ENCODE measurements around the gene MIPOL1. TPM values are rescaled to one million over a fixed set of nuclear protein-coding genes. Genes with fewer than 3 reads are reported as not detected.

Gene MIPOL1
- total and polyA plus RNA-seq, 2 of the 13 experiments (the other 11 are each of a cell fraction or from before 2014, with no cell fraction given), result 8.6 to 34.2 TPM

DNA sequence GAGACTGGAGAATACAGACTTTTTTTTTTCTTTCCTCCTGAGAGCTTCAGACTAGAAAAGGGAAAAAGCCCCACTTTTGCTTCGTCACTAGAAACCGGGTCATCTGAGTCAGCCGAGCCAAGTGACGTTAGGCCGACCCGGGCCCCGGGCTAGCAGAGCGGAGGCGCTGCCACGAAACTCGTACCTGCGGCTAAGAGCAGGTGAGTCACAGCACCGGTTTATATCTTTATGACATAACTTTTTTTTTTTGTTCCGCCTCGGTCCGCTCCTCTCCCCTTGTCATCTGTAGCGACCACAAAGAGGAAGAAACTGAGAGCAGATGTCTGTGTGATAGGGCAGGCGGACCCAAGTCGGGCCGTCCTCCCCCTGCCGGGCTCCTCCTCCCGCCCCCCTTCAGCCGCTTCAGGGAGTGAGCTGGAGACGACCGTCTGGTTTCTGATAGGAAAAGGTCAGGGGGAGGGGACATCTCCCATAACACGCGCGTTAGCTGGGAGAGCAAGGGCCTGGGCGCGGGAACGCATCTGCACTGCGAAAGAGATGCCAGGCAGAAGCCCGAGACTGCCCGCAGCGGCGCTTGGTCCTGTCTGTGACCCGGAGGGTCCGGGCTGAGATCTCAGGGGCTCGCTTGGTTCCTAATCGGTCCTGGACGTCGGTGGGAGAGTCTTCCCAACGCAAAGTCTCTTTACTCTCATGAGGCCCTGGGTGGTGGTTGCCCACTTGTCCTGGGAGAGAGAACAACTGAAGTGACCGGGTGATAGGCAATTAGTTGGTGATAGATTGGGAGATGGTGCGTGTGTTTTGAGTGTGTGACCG, 398.3 kb downstream of the MIPOL1 start (continued):
- TF ChIP-seq ZFP62 (CRISPR knock-in tag; IDR thresholded peaks at IDR 0.05), result peak; percentile 91; the same call in 1 of the 2 replicates
- TF ChIP-seq SMAD3 (CRISPR knock-in tag; IDR thresholded peaks at IDR 0.05), result peak; percentile 92; the same call in 1 of the 2 replicates
- TF ChIP-seq PITX1 (CRISPR knock-in tag; IDR thresholded peaks at IDR 0.05), result peak; percentile 51; the same call in 1 of the 2 replicates
- TF ChIP-seq KDM2A (CRISPR knock-in tag; IDR thresholded peaks at IDR 0.05; ENCODE audit: borderline replicate concordance, low read depth), result peak; percentile 95
- no peak; the same call in 1 of the 2 replicates for TF ChIP-seq GZF1 (CRISPR knock-in tag; IDR thresholded peaks at IDR 0.05)
- peak; percentile 94 for TF ChIP-seq ZNF691 (CRISPR knock-in tag; IDR thresholded peaks at IDR 0.05; ENCODE audit: borderline replicate concordance, low read depth)
- peak; percentile 34 for TF ChIP-seq ZNF225 (CRISPR knock-in tag; IDR thresholded peaks at IDR 0.05)
- TF ChIP-seq ZNF205 (CRISPR knock-in tag; IDR thresholded peaks at IDR 0.05), result peak; percentile 93
- no peak for TF ChIP-seq LBX2 (CRISPR knock-in tag; IDR thresholded peaks at IDR 0.05; ENCODE audit: borderline replicate concordance)
- peak; percentile 33; the same call in 1 of the 2 replicates for TF ChIP-seq ZNF670 (CRISPR knock-in tag; IDR thresholded peaks at IDR 0.05; ENCODE audit: borderline replicate concordance)
- TF ChIP-seq ATF4 (CRISPR knock-in tag; IDR thresholded peaks at IDR 0.05), result no peak
- TF ChIP-seq ZNF652 (CRISPR knock-in tag; IDR thresholded peaks at IDR 0.05; ENCODE audit: borderline replicate concordance, low read depth), result peak; percentile 44
- peak; percentile 93 for TF ChIP-seq GATAD2A (CRISPR knock-in tag; IDR thresholded peaks at IDR 0.05)
- TF ChIP-seq ATF7-NPFF (CRISPR knock-in tag; IDR thresholded peaks at IDR 0.05; ENCODE audit: low read depth), result peak; percentile 87
- peak; percentile 97 for TF ChIP-seq ZNF878 (CRISPR knock-in tag; IDR thresholded peaks at IDR 0.05)
- peak; percentile 49; the same call in 1 of the 2 replicates for TF ChIP-seq ZNF557 (CRISPR knock-in tag; IDR thresholded peaks at IDR 0.05)
- peak; percentile 95; the same call in 1 of the 2 replicates for TF ChIP-seq ZNF747 (CRISPR knock-in tag; IDR thresholded peaks at IDR 0.05; ENCODE audit: borderline replicate concordance)
- TF ChIP-seq HNF4A (CRISPR knock-in tag; IDR thresholded peaks at IDR 0.05), result peak; percentile 67
- peak; percentile 97 for TF ChIP-seq MYPOP (CRISPR knock-in tag; IDR thresholded peaks at IDR 0.05)
- 0 out of 2 replicates have a peak, but pooled peaks have one; percentile 56 for TF ChIP-seq ZNF44 (CRISPR knock-in tag; IDR thresholded peaks at IDR 0.05)
- TF ChIP-seq, protein P1, sequence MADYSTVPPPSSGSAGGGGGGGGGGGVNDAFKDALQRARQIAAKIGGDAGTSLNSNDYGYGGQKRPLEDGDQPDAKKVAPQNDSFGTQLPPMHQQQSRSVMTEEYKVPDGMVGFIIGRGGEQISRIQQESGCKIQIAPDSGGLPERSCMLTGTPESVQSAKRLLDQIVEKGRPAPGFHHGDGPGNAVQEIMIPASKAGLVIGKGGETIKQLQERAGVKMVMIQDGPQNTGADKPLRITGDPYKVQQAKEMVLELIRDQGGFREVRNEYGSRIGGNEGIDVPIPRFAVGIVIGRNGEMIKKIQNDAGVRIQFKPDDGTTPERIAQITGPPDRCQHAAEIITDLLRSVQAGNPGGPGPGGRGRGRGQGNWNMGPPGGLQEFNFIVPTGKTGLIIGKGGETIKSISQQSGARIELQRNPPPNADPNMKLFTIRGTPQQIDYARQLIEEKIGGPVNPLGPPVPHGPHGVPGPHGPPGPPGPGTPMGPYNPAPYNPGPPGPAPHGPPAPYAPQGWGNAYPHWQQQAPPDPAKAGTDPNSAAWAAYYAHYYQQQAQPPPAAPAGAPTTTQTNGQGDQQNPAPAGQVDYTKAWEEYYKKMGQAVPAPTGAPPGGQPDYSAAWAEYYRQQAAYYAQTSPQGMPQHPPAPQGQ (CRISPR knock-in tag; IDR thresholded peaks at IDR 0.05; ENCODE audit: borderline replicate concordance), result peak; percentile 86; the same call in 1 of the 2 replicates
- no peak for TF ChIP-seq ZC3H4 (CRISPR knock-in tag; IDR thresholded peaks at IDR 0.05; ENCODE audit: borderline replicate concordance)
- TF ChIP-seq ESRRA (CRISPR knock-in tag; IDR thresholded peaks at IDR 0.05; ENCODE audit: low read depth), result peak; percentile 46; the same call in 1 of the 2 replicates
- no peak for TF ChIP-seq NCOA5 (CRISPR knock-in tag; IDR thresholded peaks at IDR 0.05)
